Neural cell (in vitro differentiated cells): ENCODE results near the gene ADCY5. TPM values are rescaled to one million over a fixed set of nuclear protein-coding genes. Genes with fewer than 3 reads are reported as not detected.

Experiments used
- H2AFZ ChIP-seq: fragments of 200-600, 300-800 bp; sonication (generic), shearing (Covaris generic); 2 replicates; pipeline ENCODE4 v1.6.0; 2014; ENCODE audit warnings: low read depth, mild to moderate bottlenecking, antibody characterized with exemption, low read length, moderate library complexity
- H3F3A ChIP-seq: fragments of 200-600 bp; shearing (Covaris generic); 2 replicates; pipeline ENCODE4 v1.6.1; 2016; ENCODE audit warnings: mild to moderate bottlenecking, moderate library complexity, mixed read lengths, antibody characterized with exemption, low read length; ENCODE audit not compliant: insufficient read depth, poor library complexity, severe bottlenecking
- H3K27ac ChIP-seq: fragments of 200-600, 300-800 bp; sonication (generic), shearing (Covaris generic); 2 replicates; pipeline ENCODE4 v1.5.1; 2014; ENCODE audit warnings: mild to moderate bottlenecking, low read length, moderate library complexity
- H3K27me3 ChIP-seq: fragments of 300-800, 200-600 bp; sonication (generic), shearing (Covaris generic); 2 replicates; pipeline ENCODE4 v1.6.0; 2014; ENCODE audit warnings: mild to moderate bottlenecking, low read depth, low read length, moderate library complexity; ENCODE audit not compliant: insufficient read depth
- H3K36me3 ChIP-seq: fragments of 300-800, 200-600 bp; sonication (generic), shearing (Covaris generic); 2 replicates; pipeline ENCODE4 v1.5.1; 2014; ENCODE audit warnings: mild to moderate bottlenecking, antibody characterized with exemption, low read length, moderate library complexity; ENCODE audit not compliant: insufficient read depth
- H3K4me2 ChIP-seq: fragments of 300-800, 200-600 bp; sonication (generic), shearing (Covaris generic); 2 replicates; pipeline ENCODE4 v1.6.0; 2014; ENCODE audit warnings: mild to moderate bottlenecking, low read length
- H3K4me3 ChIP-seq: fragments of 300-800, 200-600 bp; sonication (generic), shearing (Covaris generic); 2 replicates; pipeline ENCODE4 v1.5.1; 2014; ENCODE audit warnings: mild to moderate bottlenecking, low read length, moderate library complexity
- H3K79me2 ChIP-seq: fragments of 200-600 bp; shearing (Covaris generic); replicated peaks from 2 replicates; pipeline ENCODE4 v1.6.0; 2014; ENCODE audit warnings: mild to moderate bottlenecking, low read length, moderate library complexity; ENCODE audit not compliant: insufficient read depth
- H3K9ac ChIP-seq: fragments of 300-800, 200-600 bp; sonication (generic), shearing (Covaris generic); 2 replicates; pipeline ENCODE4 v1.6.1; 2016; ENCODE audit warnings: mild to moderate bottlenecking, low read length, mixed read lengths
- H3K9me2 ChIP-seq: fragments of 200-600 bp; shearing (Covaris generic); 2 replicates; pipeline ENCODE4 v1.6.1; 2016; ENCODE audit warnings: mild to moderate bottlenecking, low read length, mixed read lengths; ENCODE audit not compliant: insufficient read depth
- H3K9me3 ChIP-seq: fragments of 200-600, 300-800 bp; sonication (generic), shearing (Covaris generic); 2 replicates; pipeline ENCODE4 v1.6.1; 2016; ENCODE audit warnings: mild to moderate bottlenecking, mixed run types, low read length, moderate library complexity, mixed read lengths
- H4K20me1 ChIP-seq: fragments of 200-600 bp; shearing (Covaris generic); 2 replicates; pipeline ENCODE4 v1.6.1; 2016; ENCODE audit warnings: mild to moderate bottlenecking, mixed run types; ENCODE audit not compliant: insufficient read depth
- CTCF ChIP-seq: fragments of 450-650 bp; IDR thresholded peaks from 2 replicates; pipeline ENCODE4 v1.5.1; 2014; ENCODE audit warnings: antibody characterized with exemption, mild to moderate bottlenecking, moderate library complexity; ENCODE audit not compliant: poor library complexity, severe bottlenecking
- EP300 ChIP-seq: fragments of 450-650 bp; conservative IDR thresholded peaks from 2 replicates; pipeline ENCODE4 v1.6.1; 2014; ENCODE audit warnings: antibody characterized with exemption, mild to moderate bottlenecking, moderate library complexity; ENCODE audit not compliant: poor library complexity, severe bottlenecking
- EZH2 ChIP-seq: fragments of 200-600, 300-800 bp; shearing (Covaris generic), sonication (generic); IDR thresholded peaks from 2 replicates; pipeline ENCODE4 v1.6.1; 2014; ENCODE audit warnings: antibody characterized with exemption, low read length, borderline replicate concordance, mild to moderate bottlenecking; ENCODE audit not compliant: insufficient read depth, poor library complexity, severe bottlenecking
- MXI1 ChIP-seq: fragments of 450-650 bp; conservative IDR thresholded peaks from 2 replicates; pipeline ENCODE4 v1.6.1; 2014; ENCODE audit warnings: antibody characterized with exemption, mild to moderate bottlenecking; ENCODE audit not compliant: poor library complexity, severe bottlenecking
- POLR2AphosphoS5 ChIP-seq: IDR thresholded peaks from 2 replicates; pipeline ENCODE4 v1.6.1; 2012
- RAD21 ChIP-seq: fragments of 450-650 bp; conservative IDR thresholded peaks from 2 replicates; pipeline ENCODE4 v1.6.1; 2014; ENCODE audit warnings: antibody characterized with exemption, mild to moderate bottlenecking, moderate library complexity
- REST ChIP-seq: IDR thresholded peaks from 2 replicates; pipeline ENCODE4 v1.6.1; 2012; ENCODE audit warnings: borderline replicate concordance
- SMC3 ChIP-seq: fragments of 450-650 bp; conservative IDR thresholded peaks from 2 replicates; pipeline ENCODE4 v1.6.1; 2014; ENCODE audit warnings: antibody characterized with exemption, mild to moderate bottlenecking, moderate library complexity; ENCODE audit not compliant: poor library complexity
- TAF1 ChIP-seq: IDR thresholded peaks from 2 replicates; pipeline ENCODE4 v1.6.1; 2012; ENCODE audit warnings: low read depth
- polyA plus RNA-seq: library from polyadenylated mRNA; depleted of rRNA; stranded (reverse); fragments of >200 nt; gene quantifications from 2 replicates; pipeline ENCODE4 v1.2.3, GENCODE V29; 2014

The ADCY5 gene
- polyA plus RNA-seq, 1 donor from 2014 or later: 7.7 TPM

- Histone ChIP-seq H4K20me1 (no peaks in the 10 kb centered on the region), H3K9me2 (no peaks in the 10 kb centered on the region), H2AFZ (no peak overlapping the region), H3K79me2 (no peaks in the 10 kb centered on the region), H3K36me3 (no peaks in the 10 kb centered on the region), H3K4me2 (no peak overlapping the region), H3K9ac (no peak overlapping the region), H3K27me3 (no peaks in the 10 kb centered on the region), H3K4me3 (no peak overlapping the region), H3K9me3 (no peaks in the 10 kb centered on the region), H3K27ac (no peak overlapping the region), H3F3A (no peaks in the 10 kb centered on the region)
- TF ChIP-seq CTCF (no peak), TAF1 (no peak)
Observed at GRCh38 chr3:123397921-123398785, 50.7 kb downstream of the ADCY5 start.

GRCh38 chr3:123397050-123397590 is 51.8 kb downstream of the ADCY5 start:
- H3K9me3 ChIP-seq: no peaks in the 10 kb centered on the region
- H3K9ac ChIP-seq: no peak overlapping the region
- TF ChIP-seq MXI1: no peak
- no peak for TF ChIP-seq TAF1
- TF ChIP-seq SMC3: no peak
- no peak for TF ChIP-seq EZH2
- no peak for TF ChIP-seq POLR2AphosphoS5
- no peak for TF ChIP-seq RAD21
- TF ChIP-seq REST: no peak
- no peak for TF ChIP-seq EP300
- TF ChIP-seq CTCF: no peak
- no peaks in the 10 kb centered on the region for H3F3A ChIP-seq
- H3K79me2 ChIP-seq: no peaks in the 10 kb centered on the region
- no peaks in the 10 kb centered on the region for H3K9me2 ChIP-seq
- no peak overlapping the region for H3K27ac ChIP-seq
- no peaks in the 10 kb centered on the region for H3K36me3 ChIP-seq
- H3K27me3 ChIP-seq: no peaks in the 10 kb centered on the region
- no peak overlapping the region for H3K4me2 ChIP-seq
- no peaks in the 10 kb centered on the region for H4K20me1 ChIP-seq
- no peak overlapping the region for H3K4me3 ChIP-seq
- H2AFZ ChIP-seq: no peak overlapping the region
